NCI-H1105 (cell line): ENCODE measurements around the gene CFAP107.
"Not testable (repeated sequence)": the region's sequence is repeated elsewhere in the genome, so short reads cannot be mapped to it uniquely, and the experiment has no call there.

Source experiments
- DNase-seq: peaks from one replicate; lab custom pipeline; 2025; lab: John Stamatoyannopoulos, UW

Gene CFAP107

DNA sequence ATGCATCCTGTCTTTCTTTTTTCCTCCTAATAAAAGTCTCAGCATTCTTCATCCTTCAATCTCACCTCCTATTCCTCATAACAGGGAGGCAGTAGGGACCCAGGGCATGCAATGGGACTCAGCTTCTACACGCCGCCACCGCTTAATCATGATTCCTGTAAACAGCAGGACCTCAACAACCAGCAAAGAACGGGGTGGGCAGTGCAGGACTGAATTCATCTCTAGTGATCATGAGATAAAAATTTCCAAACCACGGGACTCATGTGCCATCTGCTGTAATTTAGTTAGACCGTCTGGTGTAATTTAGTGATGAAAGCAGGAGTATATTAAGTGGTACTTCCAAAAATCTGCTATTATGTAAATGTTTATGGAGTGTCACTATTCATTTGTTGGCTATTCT, 32.9 kb downstream of the CFAP107 start:
- DNase-seq, result no peak

GRCh38 chr1:12781488-12781887, 35.5 kb downstream of the CFAP107 start:
- peak; percentile 1 for DNase-seq

DNA sequence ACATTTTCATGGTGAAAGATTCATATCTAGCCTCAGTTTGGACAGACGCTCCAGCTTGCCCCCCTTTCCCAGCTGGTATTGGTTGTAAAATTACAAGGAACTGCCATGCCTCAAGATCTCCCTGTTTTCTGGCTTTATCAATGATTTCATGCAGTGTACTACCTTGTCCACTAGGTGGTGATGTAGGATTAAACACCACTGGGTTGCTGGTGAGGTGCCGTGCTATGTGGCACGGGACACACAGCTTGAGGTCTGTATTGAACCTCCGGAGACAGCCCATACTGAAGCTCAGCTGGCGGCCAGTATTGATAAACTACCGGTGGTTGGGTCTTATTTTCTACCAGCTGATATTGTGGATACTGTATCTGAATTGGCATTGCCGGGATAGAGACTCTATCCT, 37.8 kb downstream of the CFAP107 start:
- peak; percentile 0 for DNase-seq

GRCh38 chr1:12784729-12785128, 38.7 kb downstream of the CFAP107 start:
- not testable (repeated sequence) for DNase-seq

DNA sequence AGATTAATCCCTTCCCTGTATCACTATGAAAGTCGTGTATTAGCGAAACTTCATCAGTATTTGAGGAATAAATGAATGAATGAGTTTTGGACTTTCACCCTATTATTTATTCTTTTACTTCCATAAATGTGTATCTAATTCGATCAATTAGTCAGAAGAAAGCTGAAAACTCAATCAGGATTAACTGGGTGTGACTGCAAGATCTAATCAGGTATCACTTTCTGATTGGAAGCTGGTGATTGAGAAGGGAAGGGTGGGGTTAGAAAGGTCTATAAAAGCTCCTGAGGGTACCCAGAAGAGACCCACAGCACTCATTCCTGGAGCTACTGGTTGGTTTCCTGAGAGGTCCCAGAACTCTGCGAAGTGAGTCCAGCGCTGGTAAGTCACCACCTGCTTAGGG, 45.1 kb downstream of the CFAP107 start, which contains the start of gene PRAMEF1:
PRAMEF1 (plus strand) TSS at position 301 of the 400 bp plus-strand sequence. CDS start 1,831 bp downstream, outside the sequence.
- DNase-seq, result not testable (repeated sequence)

- no peak for DNase-seq
These were observed 52.9 kb downstream of the CFAP107 start for GRCh38 chr1:12798911-12799310.

- DNase-seq, result no peak
These were observed 53.7 kb downstream of the CFAP107 start for GRCh38 chr1:12799730-12800129.

DNA sequence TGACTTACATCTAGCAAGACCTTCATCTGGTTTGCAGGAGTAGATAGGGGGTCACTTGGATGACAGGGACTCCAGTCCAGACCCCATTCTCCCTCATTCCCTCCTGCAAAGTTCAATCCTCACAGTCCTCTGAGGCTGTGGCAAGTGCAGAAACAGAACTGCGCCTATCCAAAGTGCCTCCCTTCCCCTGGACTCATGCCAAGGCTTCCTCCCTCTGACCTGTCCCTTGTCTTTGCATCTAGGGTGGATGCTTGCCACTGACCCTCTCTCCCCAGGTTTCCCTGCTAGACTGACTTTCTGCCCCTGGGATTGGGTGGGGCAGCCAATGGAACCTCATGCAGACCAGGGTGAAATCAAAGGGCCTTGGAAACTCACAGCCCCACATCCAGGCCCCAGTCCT, 63.9 kb downstream of the CFAP107 start:
- no peak for DNase-seq

- DNase-seq, result no peak
These were observed 64.8 kb downstream of the CFAP107 start for GRCh38 chr1:12810691-12811408.

GRCh38 chr1:12811409-12811784, 65.4 kb downstream of the CFAP107 start:
- no peak for DNase-seq
